Stomach (tissue), 9 donors: ENCODE measurements around the gene PRUNE2. TPM values are rescaled to one million over a fixed set of nuclear protein-coding genes. Genes with fewer than 3 reads are reported as not detected.

Source experiments
- DNase-seq, 2 donors: peaks; one replicate each; pipeline versions ENCODE4 v3.0.0 to v3.0.0-alpha.2; 2013 to 2019
- H3K27ac ChIP-seq, 5 donors: fragments of 200-600 bp in 4 of 5; sonication (generic) in 4 of 5; one replicate each; pipeline ENCODE4 v1.5.1; 2013 to 2019; ENCODE audit warnings: mild to moderate bottlenecking in 1 of 5, moderate library complexity in 1 of 5
- H3K27me3 ChIP-seq, 3 donors: fragments of 200-600 bp; sonication (generic); one replicate each; pipeline ENCODE4 v1.5.1; 2017 to 2019; ENCODE audit warnings: mixed run types in 1 of 3
- H3K36me3 ChIP-seq, 4 donors: fragments of 200-600 bp; sonication (generic); 1 replicate in 3 of 4; 2 replicates in 1 of 4; pipeline ENCODE4 v1.5.1; 2016 to 2019
- H3K4me1 ChIP-seq, 4 donors: fragments of 200-600 bp; sonication (generic); one replicate each; pipeline ENCODE4 v1.5.1; 2016 to 2019
- H3K4me3 ChIP-seq, 4 donors: fragments of 200-600 bp; sonication (generic) in 3 of 4; one replicate each; pipeline ENCODE4 v1.5.1; 2016 to 2019; ENCODE audit warnings: mild to moderate bottlenecking in 1 of 4
- H3K9me3 ChIP-seq, 4 donors: fragments of 200-600 bp; sonication (generic); one replicate each; pipeline ENCODE4 v1.5.1; 2016 to 2019
- EP300 ChIP-seq: sonication (generic); formaldehyde crosslinking; IDR thresholded peaks from one replicate; pipeline ENCODE4 v1.6.1; 2017; ENCODE audit warnings: antibody characterized with exemption
- POLR2A ChIP-seq, 4 donors: fragments of 450-650 bp; IDR thresholded peaks; one replicate each; pipeline ENCODE4 v1.6.1; 2016; ENCODE audit warnings: antibody characterized with exemption in 4 of 4, control low read depth in 2 of 4, mild to moderate bottlenecking in 1 of 4, moderate library complexity in 1 of 4
- POLR2AphosphoS5 ChIP-seq, 3 donors: sonication (generic); formaldehyde crosslinking; IDR thresholded peaks; one replicate each; pipeline ENCODE4 v1.6.1; 2016; ENCODE audit warnings: antibody characterized with exemption in 3 of 3
- WGBS, 5 donors: extraction: QIAGEN DNeasy Blood & Tissue Kit in 3 of 5; methylation state at CpG; one replicate each; pipeline versions ENCODE4 v1.1.5 to v1.1.7; 2013 to 2018; 5-methylcytosine and 5-hydroxymethylcytosine counted together
- intact Hi-C: fragments of 100-400 bp; cut with DNase I; formaldehyde crosslinking; loops from one replicate; pipeline ENCODE4 v1.15.1; 2023; ENCODE audit warnings: low total_unique reads
- polyA plus RNA-seq, 3 donors: library from polyadenylated mRNA; stranded (reverse); fragments of 200-250 nt; gene quantifications; one replicate each; pipeline ENCODE4 v1.2.3, GENCODE V29; 2013
- total RNA-seq, 5 donors: library from RNA; depleted of rRNA; stranded (reverse); fragments of >200 nt; gene quantifications; one replicate each; pipeline versions ENCODE4 v1.1.0 to v1.2.3, GENCODE V29; 2014 to 2016
- TF ChIP-seq, protein P1 (sequence below), 7 experiments: fragments of 450-650 bp in 4 of 7; fragments of 200-600 bp in 3 of 7; sonication (generic) in 3 of 7; IDR thresholded peaks; one replicate each; pipeline ENCODE4 v1.5.1; 2016 to 2019; ENCODE audit warnings: antibody characterized with exemption in 7 of 7, control low read depth in 2 of 7, mild to moderate bottlenecking in 1 of 7
- donor health status: healthy with polysubstance abuse.
- donor health status: Bipolar disorder and iron deficiency.
- donor health status: healthy.

Gene PRUNE2
- total and polyA plus RNA-seq, 8 donors, result 2.6 to 311 (median 75.4) TPM

DNA sequence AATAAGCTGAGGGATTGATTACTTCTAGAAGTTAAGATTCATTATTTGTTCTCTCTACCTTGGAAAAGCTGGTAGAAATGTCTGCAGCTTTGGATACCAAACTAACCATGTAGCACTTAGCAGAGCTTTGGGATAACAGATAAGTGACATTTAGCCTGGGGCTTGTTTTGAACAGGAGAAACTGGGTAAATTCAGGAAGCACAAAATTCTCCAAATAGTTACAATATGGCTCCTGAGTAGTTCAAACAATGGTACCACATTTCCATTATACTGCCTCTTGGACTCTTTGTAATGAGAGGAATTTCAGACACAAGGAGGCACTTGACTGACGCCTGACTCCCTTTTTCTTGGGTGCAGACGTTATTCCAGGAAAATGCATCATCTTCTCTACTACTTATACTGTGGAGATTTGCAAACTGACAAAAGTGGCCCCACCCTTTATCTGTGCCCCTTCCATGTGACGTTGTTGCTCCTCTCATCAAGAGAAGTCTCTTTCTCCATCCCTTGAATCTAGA lies 22.5 kb downstream of the PRUNE2 start:
- H3K27me3 ChIP-seq, result no peaks in the 10 kb centered on the region
- 76 to 88% (median 84%) methylated on average over 3 of the region's 3 CpGs for WGBS, 5 donors
- no peak overlapping the region for H3K4me3 ChIP-seq
- peak overlapping the region in 1 of 5 donors; percentile 54 for H3K27ac ChIP-seq
- no peak for DNase-seq
- TF ChIP-seq POLR2AphosphoS5 (IDR thresholded peaks at IDR 0.05), result no peak
- TF ChIP-seq EP300, result no peak
- TF ChIP-seq POLR2A (IDR thresholded peaks at IDR 0.05), result no peak
- TF ChIP-seq, protein P1, sequence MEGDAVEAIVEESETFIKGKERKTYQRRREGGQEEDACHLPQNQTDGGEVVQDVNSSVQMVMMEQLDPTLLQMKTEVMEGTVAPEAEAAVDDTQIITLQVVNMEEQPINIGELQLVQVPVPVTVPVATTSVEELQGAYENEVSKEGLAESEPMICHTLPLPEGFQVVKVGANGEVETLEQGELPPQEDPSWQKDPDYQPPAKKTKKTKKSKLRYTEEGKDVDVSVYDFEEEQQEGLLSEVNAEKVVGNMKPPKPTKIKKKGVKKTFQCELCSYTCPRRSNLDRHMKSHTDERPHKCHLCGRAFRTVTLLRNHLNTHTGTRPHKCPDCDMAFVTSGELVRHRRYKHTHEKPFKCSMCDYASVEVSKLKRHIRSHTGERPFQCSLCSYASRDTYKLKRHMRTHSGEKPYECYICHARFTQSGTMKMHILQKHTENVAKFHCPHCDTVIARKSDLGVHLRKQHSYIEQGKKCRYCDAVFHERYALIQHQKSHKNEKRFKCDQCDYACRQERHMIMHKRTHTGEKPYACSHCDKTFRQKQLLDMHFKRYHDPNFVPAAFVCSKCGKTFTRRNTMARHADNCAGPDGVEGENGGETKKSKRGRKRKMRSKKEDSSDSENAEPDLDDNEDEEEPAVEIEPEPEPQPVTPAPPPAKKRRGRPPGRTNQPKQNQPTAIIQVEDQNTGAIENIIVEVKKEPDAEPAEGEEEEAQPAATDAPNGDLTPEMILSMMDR (IDR thresholded peaks at IDR 0.05), result no peak
- no peaks in the 10 kb centered on the region for H3K36me3 ChIP-seq
- no peaks in the 10 kb centered on the region for H3K9me3 ChIP-seq
- H3K4me1 ChIP-seq, result peaks cover 0 to 17% (median 0%) of the 10 kb centered on the region in 4 donors
- intact Hi-C loops, result no loop called here

DNA sequence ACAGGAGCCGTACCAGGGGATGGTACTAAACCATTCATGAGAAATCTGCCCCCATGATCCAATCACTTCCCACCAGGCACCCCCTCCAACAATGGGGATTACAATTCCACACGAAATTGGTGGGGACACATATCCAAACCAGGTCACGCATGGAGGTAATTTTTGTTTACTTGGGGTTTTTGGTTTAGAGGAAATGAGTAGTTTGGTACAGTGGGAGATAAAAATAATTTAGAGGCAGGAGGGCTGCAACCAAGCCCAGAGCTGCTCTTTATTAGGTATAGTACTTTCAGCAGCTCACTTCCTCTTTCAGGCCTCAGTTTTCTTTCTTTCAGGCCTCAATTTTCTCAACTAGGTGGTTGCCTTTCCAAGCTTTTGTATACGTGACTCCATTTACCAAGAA lies 23.2 kb downstream of the PRUNE2 start:
- Histone ChIP-seq H3K9me3 (no peaks in the 10 kb centered on the region), H3K27ac (peak overlapping the region in 1 of 5 donors; percentile 21), H3K4me3 (no peak overlapping the region), H3K27me3 (no peaks in the 10 kb centered on the region), H3K36me3 (no peaks in the 10 kb centered on the region), H3K4me1 (peaks cover 0 to 15% (median 0%) of the 10 kb centered on the region in 4 donors)
- no peak for DNase-seq
- intact Hi-C loops, result no loop called here
- TF ChIP-seq POLR2A (IDR thresholded peaks at IDR 0.05), result no peak
- TF ChIP-seq EP300, result no peak
- TF ChIP-seq, protein P1 (IDR thresholded peaks at IDR 0.05), result no peak
- TF ChIP-seq POLR2AphosphoS5 (IDR thresholded peaks at IDR 0.05), result no peak
- WGBS, 5 donors, result 74 to 85% (median 82%) methylated on average over 4 of the region's 4 CpGs

DNA sequence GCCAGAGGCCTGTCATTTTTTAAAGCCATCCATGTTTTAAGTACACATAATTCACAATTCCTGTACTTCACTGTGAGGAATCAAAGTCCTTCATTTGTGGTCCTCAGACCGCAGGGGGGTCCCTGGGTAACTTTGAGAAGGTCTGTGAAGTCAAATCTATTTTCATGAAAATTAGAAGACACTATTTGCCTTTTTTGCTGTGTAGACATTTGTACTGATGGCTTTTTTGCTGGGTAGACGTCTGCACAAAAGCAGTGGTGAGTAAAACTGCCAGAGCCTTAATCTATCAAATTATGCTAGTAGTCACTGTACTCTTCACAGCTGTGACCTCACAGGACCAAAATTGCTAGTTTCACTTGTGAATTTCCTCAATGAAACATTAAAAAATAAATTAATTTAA lies 25.7 kb downstream of the PRUNE2 start:
- no peak overlapping the region for H3K4me3 ChIP-seq
- WGBS, 5 donors, result 53 to 80% (median 71%) methylated on average over 2 of the region's 2 CpGs
- H3K27me3 ChIP-seq, result no peaks in the 10 kb centered on the region
- no peaks in the 10 kb centered on the region for H3K36me3 ChIP-seq
- H3K4me1 ChIP-seq, result peaks cover 0 to 6% (median 0%) of the 10 kb centered on the region in 4 donors
- H3K27ac ChIP-seq, result peak overlapping the region in 2 of 5 donors; percentile 55 to 71
- intact Hi-C loops, result no loop called here
- DNase-seq, result no peak
- TF ChIP-seq, protein P1 (IDR thresholded peaks at IDR 0.05), result no peak
- TF ChIP-seq EP300, result no peak
- TF ChIP-seq POLR2A (IDR thresholded peaks at IDR 0.05), result no peak
- TF ChIP-seq POLR2AphosphoS5 (IDR thresholded peaks at IDR 0.05), result no peak
- no peaks in the 10 kb centered on the region for H3K9me3 ChIP-seq

DNA sequence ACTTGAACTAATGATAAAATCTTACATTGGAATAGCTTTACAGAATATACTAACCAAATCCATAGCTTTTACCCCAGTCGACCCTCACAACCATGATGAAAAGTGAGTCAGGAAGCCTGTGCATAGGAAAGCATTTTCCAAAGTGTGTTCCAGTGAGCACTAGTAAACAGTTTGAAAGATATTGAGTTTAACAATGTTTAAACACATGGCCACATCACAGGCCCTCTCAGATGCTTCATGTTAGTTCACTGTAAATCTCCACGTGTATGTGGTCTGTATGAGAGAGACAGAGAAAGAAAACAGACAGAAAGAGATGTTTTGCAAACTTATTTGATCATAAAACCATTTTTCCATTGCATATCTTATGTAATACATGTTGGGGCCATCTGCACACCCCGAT lies 27.0 kb downstream of the PRUNE2 start:
- 24 to 40% (median 31%) methylated on average over 3 of the region's 3 CpGs for WGBS, 5 donors
- peaks cover 0 to 12% (median 0%) of the 10 kb centered on the region in 4 donors for H3K4me1 ChIP-seq
- H3K27ac ChIP-seq, result peak overlapping the region in 2 of 5 donors; percentile 80 to 85
- no peak for DNase-seq
- no peaks in the 10 kb centered on the region for H3K36me3 ChIP-seq
- no peak for TF ChIP-seq EP300
- TF ChIP-seq POLR2AphosphoS5 (IDR thresholded peaks at IDR 0.05), result no peak
- TF ChIP-seq, protein P1 (IDR thresholded peaks at IDR 0.05), result no peak
- TF ChIP-seq POLR2A (IDR thresholded peaks at IDR 0.05), result no peak
- no peaks in the 10 kb centered on the region for H3K27me3 ChIP-seq
- no peaks in the 10 kb centered on the region for H3K9me3 ChIP-seq
- H3K4me3 ChIP-seq, result no peak overlapping the region
- intact Hi-C loops, result no loop called here
